Mucosa of descending colon (tissue), 3 donors: ENCODE data around the gene MNT. TPM values are rescaled to one million over a fixed set of nuclear protein-coding genes. Genes with fewer than 3 reads are reported as not detected.

Source experiments
- ATAC-seq: fragments of 200-7000 bp; cut with Tn5 transposase; one replicate; pipeline ENCODE4 v1.9.1; 2020; ENCODE audit warnings: mild to moderate bottlenecking, moderate library complexity
- DNase-seq, 3 donors: peaks; one replicate each; pipeline ENCODE4 v3.0.0-alpha.2; 2020
- H3K36me3 ChIP-seq: fragments of 200-600 bp; one replicate; pipeline ENCODE4 v1.8.0; 2021; ENCODE audit warnings: low read depth, mild to moderate bottlenecking
- H3K4me1 ChIP-seq: fragments of 200-600 bp; one replicate; pipeline ENCODE4 v1.8.0; 2021; ENCODE audit warnings: low read depth, mild to moderate bottlenecking
- H3K4me3 ChIP-seq: fragments of 200-600 bp; one replicate; pipeline ENCODE4 v1.8.0; 2021; ENCODE audit warnings: mild to moderate bottlenecking
- H3K9me3 ChIP-seq: fragments of 200-600 bp; one replicate; pipeline ENCODE4 v1.8.0; 2021; ENCODE audit warnings: mild to moderate bottlenecking
- CTCF ChIP-seq: fragments of 200-600 bp; IDR thresholded peaks from one replicate; pipeline ENCODE4 v1.8.0; 2022; ENCODE audit warnings: antibody characterized with exemption, mild to moderate bottlenecking
- intact Hi-C, 2 donors: fragments of 100-400 bp; cut with DNase I in 1 of 2; cut with micrococcal nuclease in 1 of 2; formaldehyde crosslinking; loops; one replicate each; pipeline versions ENCODE4 v1.11.0 to v1.11.1; 2022; cut with DNase I, micrococcal nuclease
- total RNA-seq, 3 donors: library from RNA; stranded (reverse); fragmentation: NEBNext Ultra II Directional in 2 of 3; extraction: Animal tissue kit (Norgen Biotek cat#: 25700) in 2 of 3; gene quantifications; one replicate each; pipeline versions ENCODE4 v1.2.1 to v1.2.4, GENCODE V29; 2021 to 2023
- donor health status: DM: no; HTN: no; CAD: no; lungs with moderate emphysema.
- donor health status: DM: no; HTN: no; CAD: no.
- donor health status: DM: no; HTN: yes; CAD: no.

MNT gene
- total RNA-seq, 3 donors from 2014 or later = 22.8 to 39.1 (median 25.2) TPM

GRCh38 chr17:2435181-2435741 is 34.4 kb upstream of the MNT start:
- ATAC-seq = no peak
- Histone ChIP-seq H3K4me3 (no peak overlapping the region), H3K4me1 (no peaks in the 10 kb centered on the region), H3K9me3 (no peaks in the 10 kb centered on the region), H3K36me3 (no peaks in the 10 kb centered on the region)
- intact Hi-C loops = no loop called here
- no peak for DNase-seq
- no peak for TF ChIP-seq CTCF

GRCh38 chr17:2433696-2434095 is 32.8 kb upstream of the MNT start:
- TF ChIP-seq CTCF = no peak
- no peak for DNase-seq
- no peaks in the 10 kb centered on the region for H3K9me3 ChIP-seq
- H3K4me3 ChIP-seq = no peak overlapping the region
- no peaks in the 10 kb centered on the region for H3K36me3 ChIP-seq
- no peak for ATAC-seq
- intact Hi-C loops = no loop called here
- H3K4me1 ChIP-seq = no peaks in the 10 kb centered on the region

- no peak overlapping the region for H3K4me3 ChIP-seq
- no peaks in the 10 kb centered on the region for H3K4me1 ChIP-seq
- H3K36me3 ChIP-seq = no peaks in the 10 kb centered on the region
- ATAC-seq (no peak), DNase-seq (no peak)
- no peak for TF ChIP-seq CTCF
- intact Hi-C loops = no loop called here
- no peaks in the 10 kb centered on the region for H3K9me3 ChIP-seq
Measured at GRCh38 chr17:2427910-2428309, 27.1 kb upstream of the MNT start.

- no peak overlapping the region for H3K4me3 ChIP-seq
- intact Hi-C loops = no loop called here
- H3K36me3 ChIP-seq = no peaks in the 10 kb centered on the region
- DNase-seq (no peak), ATAC-seq (no peak)
- no peaks in the 10 kb centered on the region for H3K4me1 ChIP-seq
- no peaks in the 10 kb centered on the region for H3K9me3 ChIP-seq
- TF ChIP-seq CTCF = no peak
Measured at GRCh38 chr17:2427215-2427614, 26.4 kb upstream of the MNT start.

GRCh38 chr17:2423271-2423670 is 22.4 kb upstream of the MNT start:
- intact Hi-C loops = no loop called here

More at GRCh38 chr17:2423271-2423670, 22.4 kb upstream of the MNT start:
- Histone ChIP-seq H3K36me3 (no peaks in the 10 kb centered on the region), H3K4me3 (no peak overlapping the region), H3K4me1 (no peaks in the 10 kb centered on the region), H3K9me3 (no peaks in the 10 kb centered on the region)
- TF ChIP-seq CTCF = no peak
- ATAC-seq (no peak), DNase-seq (no peak)
